Calu3 (cell line): ENCODE data around the gene PARP3. TPM values are rescaled to one million over a fixed set of nuclear protein-coding genes. Genes with fewer than 3 reads are reported as not detected.
"Not testable (repeated sequence)": the region's sequence is repeated elsewhere in the genome, so short reads cannot be mapped to it uniquely, and the experiment has no call there.

Experiments used
- BruUV-seq: library from RNA; stranded (reverse); fragments of 400-500 nt; replicated peaks from 2 replicates; lab custom pipeline; 2021; lab: Mats Ljungman, UMichigan
- CTCF ChIA-PET: fragments of 300-600 bp; sonication (Branson Sonifier 250); formaldehyde crosslinking; loops from one replicate; lab custom pipeline; 2022; ENCODE audit warnings: antibody characterized with exemption; lab: Charles Lee
- DNase-seq: peaks from one replicate; pipeline ENCODE4 v3.0.0; 2022
- H3K27ac Mint-ChIP-seq: one replicate; pipeline ENCODE4 v1.8.0; 2022; ENCODE audit warnings: mixed read lengths; ENCODE audit not compliant: unreplicated experiment
- H3K27me3 Mint-ChIP-seq: one replicate; pipeline ENCODE4 v1.8.0; 2022; ENCODE audit warnings: mixed read lengths; ENCODE audit not compliant: unreplicated experiment
- H3K36me3 Mint-ChIP-seq: one replicate; pipeline ENCODE4 v1.8.0; 2022; ENCODE audit warnings: mild to moderate bottlenecking, moderate library complexity, mixed read lengths; ENCODE audit not compliant: insufficient read depth, unreplicated experiment
- H3K4me1 Mint-ChIP-seq: one replicate; pipeline ENCODE4 v1.8.0; 2022; ENCODE audit warnings: mild to moderate bottlenecking, low read depth, mixed read lengths; ENCODE audit not compliant: unreplicated experiment
- H3K4me3 Mint-ChIP-seq: one replicate; pipeline ENCODE4 v1.8.0; 2022; ENCODE audit warnings: mild to moderate bottlenecking, low read depth, moderate library complexity, mixed read lengths; ENCODE audit not compliant: unreplicated experiment
- H3K9me3 Mint-ChIP-seq: one replicate; pipeline ENCODE4 v1.8.0; 2022; ENCODE audit warnings: low read depth, mixed read lengths; ENCODE audit not compliant: unreplicated experiment
- CTCF ChIP-seq: fragments of 200-600 bp; IDR thresholded peaks from one replicate; pipeline ENCODE4 v1.8.0; 2022; ENCODE audit warnings: antibody characterized with exemption; ENCODE audit not compliant: unreplicated experiment
- intact Hi-C: fragments of 100-400 bp; cut with micrococcal nuclease; formaldehyde crosslinking; loops from one replicate; pipeline ENCODE4 v1.10.0; 2022; ENCODE audit not compliant: unreplicated experiment
- total RNA-seq: library from RNA; stranded (reverse); gene quantifications from 2 replicates; pipeline ENCODE4 v1.2.3, GENCODE V29; 2022

The PARP3 gene
- total RNA-seq, 1 experiment from 2014 or later = 15.0 TPM

GRCh38 chr3:51992017-51992682 lies 50.0 kb downstream of the PARP3 start:
- Mint-ChIP-seq H3K9me3 (no peaks in the 10 kb centered on the region), H3K4me3 (no peak overlapping the region), H3K4me1 (peaks cover 11% of the 10 kb centered on the region), H3K27ac (no peak overlapping the region), H3K27me3 (no peaks in the 10 kb centered on the region), H3K36me3 (peaks cover 56% of the 10 kb centered on the region)
- CTCF ChIA-PET = interaction anchor here (1.8 kb wide), 1 partner anchor 9 kb away, joined by 10 read pairs; the partner anchor contains the start of gene ACY1
- intact Hi-C loops = no loop called here
- no TSS peak for BruUV-seq
- DNase-seq = no peak
- TF ChIP-seq CTCF = no peak

DNA sequence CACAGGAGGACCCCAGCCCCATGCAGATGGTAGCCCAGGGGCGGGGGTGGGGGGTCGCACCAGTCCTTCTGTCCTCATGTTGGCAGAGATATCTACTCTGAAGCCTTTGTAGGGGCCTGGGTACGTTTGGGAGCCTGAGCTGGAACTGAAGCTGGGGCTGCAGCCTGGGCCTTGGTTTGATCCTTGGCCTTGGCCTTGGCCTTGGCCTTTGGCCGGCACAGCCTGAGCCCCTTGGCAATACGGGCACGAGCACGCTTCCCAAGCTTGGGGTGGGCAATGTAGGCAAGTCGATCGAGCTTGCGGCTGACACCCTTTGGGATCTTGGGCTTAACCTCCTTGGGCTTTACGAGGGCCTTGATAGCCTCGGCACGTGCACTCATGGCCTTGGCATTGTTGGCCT lies 51.5 kb downstream of the PARP3 start:
- H3K9me3 Mint-ChIP-seq, H3K27ac Mint-ChIP-seq, DNase-seq, H3K27me3 Mint-ChIP-seq, intact Hi-C loops, BruUV-seq, CTCF ChIA-PET: not testable (repeated sequence)
- Mint-ChIP-seq H3K4me3 (peak overlapping the region; percentile 89), H3K36me3 (peaks cover 63% of the 10 kb centered on the region), H3K4me1 (peaks cover 26% of the 10 kb centered on the region)

DNA sequence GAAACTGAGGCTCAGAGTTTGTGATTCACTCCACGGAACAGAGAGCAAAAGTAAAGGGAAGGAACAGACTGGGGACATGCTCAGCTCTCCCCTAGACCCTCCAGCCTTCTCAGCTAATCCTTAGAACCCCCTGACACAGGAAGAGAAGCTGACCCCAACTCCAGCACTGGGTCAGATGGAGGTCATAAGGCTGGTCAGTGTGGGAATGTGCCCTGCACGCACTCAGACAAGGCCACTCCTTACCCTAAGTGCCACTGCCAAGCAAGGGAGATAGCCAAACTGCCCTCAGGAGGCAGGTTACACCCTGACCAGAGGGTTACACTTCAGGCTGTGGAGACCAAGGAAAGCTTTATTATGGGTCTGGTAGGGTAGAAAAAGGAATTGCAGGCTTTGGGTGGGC lies 52.4 kb downstream of the PARP3 start:
- intact Hi-C loops = no loop called here
- no peak for TF ChIP-seq CTCF
- DNase-seq = no peak
- BruUV-seq = TSS peak; percentile 62
- peak overlapping the region; percentile 89 for H3K4me3 Mint-ChIP-seq
- H3K9me3 Mint-ChIP-seq = no peaks in the 10 kb centered on the region
- CTCF ChIA-PET = interaction anchor here (1.8 kb wide), 1 partner anchor 11 kb away, joined by 11 read pairs; the partner anchor contains the start of gene ACY1
- H3K4me1 Mint-ChIP-seq = peaks cover 26% of the 10 kb centered on the region
- H3K27me3 Mint-ChIP-seq = no peaks in the 10 kb centered on the region
- H3K27ac Mint-ChIP-seq = peak overlapping the region; percentile 99
- peaks cover 63% of the 10 kb centered on the region for H3K36me3 Mint-ChIP-seq

DNA sequence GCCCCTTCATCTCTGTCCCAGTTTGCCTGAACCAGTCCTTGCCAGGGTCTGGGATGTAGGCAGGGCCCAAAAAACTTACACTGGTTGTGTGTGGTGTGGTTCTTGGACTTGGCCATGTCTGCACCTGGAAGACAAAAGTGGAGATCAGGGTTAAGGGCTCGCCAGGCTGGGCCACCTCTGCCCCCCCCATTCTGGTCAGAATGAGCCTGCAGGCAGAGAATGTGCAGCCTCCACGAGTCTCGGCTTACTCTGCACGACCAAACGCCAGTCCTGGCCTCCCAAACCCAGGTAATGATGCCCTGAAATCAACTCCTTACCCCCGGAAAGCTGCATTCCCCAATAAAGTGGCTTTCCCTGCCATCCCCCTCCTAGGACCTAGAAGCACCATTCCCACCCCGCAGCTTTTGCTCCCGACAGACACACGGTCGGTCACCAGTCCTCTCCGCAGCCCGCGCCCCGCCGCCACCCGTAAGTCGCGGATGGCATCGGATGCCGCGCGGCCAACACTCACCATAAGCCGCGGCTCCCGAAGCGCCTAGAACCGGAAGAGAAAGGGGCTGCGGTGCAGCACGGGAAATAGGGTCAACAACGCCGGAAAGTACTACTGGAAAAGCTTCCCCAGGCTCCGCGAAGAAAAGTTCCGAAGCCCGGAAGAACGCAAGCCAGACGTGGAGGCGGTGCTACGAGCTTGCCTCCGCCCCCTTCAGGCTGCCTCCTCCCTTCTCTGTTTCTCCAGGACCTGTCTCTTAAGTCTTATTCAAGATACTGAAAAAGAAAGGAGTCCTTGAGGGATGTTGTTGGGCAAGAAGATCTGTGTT lies 53.4 kb downstream of the PARP3 start, which contains the start of gene RPL29:
RPL29 (minus strand) TSS at position 550 of the 818 bp plus-strand sequence; CDS start at position 116, 434 bp downstream.
- Mint-ChIP-seq H3K27me3 (no peaks in the 10 kb centered on the region), H3K27ac (peak within 1 kb of the TSS; percentile 99), H3K9me3 (no peaks in the 10 kb centered on the region), H3K4me3 (peak within 1 kb of the TSS; percentile 89), H3K36me3 (peaks cover 62% of the 10 kb centered on the region), H3K4me1 (peaks cover 26% of the 10 kb centered on the region)
- CTCF ChIA-PET = interaction anchor here (0.6 to 1.8 kb wide), 7 partner anchors 10 to 1813 kb away, joined by 3 to 11 read pairs (median 5); partner anchors contain the start of genes ACY1, DCAF1 and PARP3
- intact Hi-C loops = no loop called here
- DNase-seq = peak; percentile 91
- BruUV-seq = no TSS peak
- no peak for TF ChIP-seq CTCF
